SU-DHL-6 (cell line): ENCODE data around the gene CRYBG1.

ENCODE experiments used
- H2AFZ ChIP-seq: fragments of 200-600 bp; sonication (generic); 2 replicates; pipeline ENCODE4 v1.6.1; 2014; ENCODE audit warnings: low read depth, mild to moderate bottlenecking, moderate library complexity, mixed read lengths, antibody characterized with exemption, low read length; ENCODE audit not compliant: severe bottlenecking
- H3F3A ChIP-seq: fragments of 200-600 bp; shearing (Covaris generic); 2 replicates; pipeline ENCODE4 v1.6.0; 2016; ENCODE audit warnings: antibody characterized with exemption, mild to moderate bottlenecking; ENCODE audit not compliant: insufficient read depth
- H3K27ac ChIP-seq: fragments of 200-600 bp; sonication (generic); 2 replicates; pipeline ENCODE4 v1.5.1; 2016; ENCODE audit warnings: low read depth, mild to moderate bottlenecking, low read length, moderate library complexity, mixed read lengths
- H3K27me3 ChIP-seq: fragments of 200-600 bp; sonication (generic), shearing (Covaris generic); 2 replicates; pipeline ENCODE4 v1.6.0; 2014; ENCODE audit warnings: mild to moderate bottlenecking, low read length
- H3K36me3 ChIP-seq: fragments of 200-600 bp; sonication (generic); 2 replicates; pipeline ENCODE4 v1.6.1; 2014; ENCODE audit warnings: mild to moderate bottlenecking, low read length, mixed read lengths
- H3K4me2 ChIP-seq: fragments of 300-600, 200-600 bp; shearing (Covaris generic), sonication (generic); 2 replicates; pipeline ENCODE4 v1.6.0; 2014; ENCODE audit warnings: low read length, low read depth, mild to moderate bottlenecking; ENCODE audit not compliant: poor library complexity, severe bottlenecking
- H3K4me3 ChIP-seq: fragments of 200-600 bp; sonication (generic); 2 replicates; pipeline ENCODE4 v1.5.1; 2014; ENCODE audit warnings: antibody characterized with exemption, low read length, mild to moderate bottlenecking, mixed read lengths; ENCODE audit not compliant: insufficient read depth, poor library complexity, severe bottlenecking
- H3K79me2 ChIP-seq: fragments of 200-600 bp; sonication (generic); 2 replicates; pipeline ENCODE4 v1.6.1; 2014; ENCODE audit warnings: mild to moderate bottlenecking, low read length, moderate library complexity; ENCODE audit not compliant: insufficient read depth
- H3K9ac ChIP-seq: fragments of 200-600 bp; sonication (generic); 2 replicates; pipeline ENCODE4 v1.7.0; 2014; ENCODE audit warnings: mild to moderate bottlenecking, low read length
- H3K9me2 ChIP-seq: fragments of 200-600 bp; sonication (generic); replicated peaks from 2 replicates; pipeline ENCODE4 v1.6.1; 2014; ENCODE audit warnings: low read length; ENCODE audit not compliant: insufficient read depth
- H3K9me3 ChIP-seq: fragments of 200-600 bp; sonication (generic); 2 replicates; pipeline ENCODE4 v1.6.1; 2014; ENCODE audit warnings: low read length, mixed read lengths; ENCODE audit not compliant: insufficient read depth
- H4K20me1 ChIP-seq: fragments of 200-600 bp; sonication (generic); 2 replicates; pipeline ENCODE4 v1.6.1; 2014; ENCODE audit warnings: low read depth, mild to moderate bottlenecking, antibody characterized with exemption, low read length, moderate library complexity, mixed read lengths
- EZH2phosphoT487 ChIP-seq: fragments of 200-600 bp; sonication (generic), shearing (Covaris generic); conservative IDR thresholded peaks from 2 replicates; pipeline ENCODE4 v1.6.1; 2018; ENCODE audit warnings: mild to moderate bottlenecking, antibody characterized with exemption, low read length, moderate library complexity, mixed read lengths
- TF ChIP-seq, protein P1 (sequence below): fragments of 200-600 bp; sonication (generic); IDR thresholded peaks from one replicate; pipeline ENCODE4 v1.5.1; 2017; ENCODE audit warnings: antibody characterized with exemption, mild to moderate bottlenecking, low read length, moderate library complexity; ENCODE audit not compliant: insufficient read depth, poor library complexity, severe bottlenecking

Gene CRYBG1

DNA sequence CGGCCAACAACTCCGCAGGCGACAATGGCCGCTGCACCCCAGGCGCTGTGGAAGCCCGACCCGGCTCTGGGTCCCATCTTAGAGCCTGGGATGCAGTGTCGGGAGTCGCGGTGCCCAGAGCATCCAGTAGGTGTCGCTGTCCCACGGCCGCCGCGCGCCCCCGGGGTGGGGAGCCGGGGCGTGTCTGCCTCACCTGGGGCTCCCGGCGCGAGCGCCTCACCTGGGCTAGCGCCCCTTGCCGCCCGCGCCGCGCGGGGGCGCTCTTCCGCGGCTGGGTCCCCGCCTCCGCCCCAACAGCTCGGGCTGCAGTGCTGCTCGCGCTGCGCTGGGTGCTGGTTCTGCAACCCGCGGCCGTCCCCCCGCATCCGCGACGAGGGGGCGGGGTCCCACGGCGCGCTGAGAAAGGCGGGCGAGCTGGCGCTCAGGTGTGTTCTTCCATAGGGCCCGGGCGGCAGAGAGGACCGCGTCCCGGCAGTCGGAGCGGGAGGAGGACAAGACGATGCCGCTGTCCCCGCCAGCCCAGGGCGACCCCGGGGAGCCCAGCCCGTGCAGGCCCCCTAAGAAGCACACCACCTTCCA is at the start of gene CRYBG1:
Gene CRYBG1, plus strand, starts transcription at position 308 of the 579 bp plus-strand sequence. Its CDS starts 192 bp downstream, at position 500.
- H3K79me2 ChIP-seq = no peaks in the 10 kb centered on the region
- no peaks in the 10 kb centered on the region for H3F3A ChIP-seq
- no peaks in the 10 kb centered on the region for H3K9me2 ChIP-seq
- H3K4me2 ChIP-seq = no peak within 1 kb of the TSS
- H3K27me3 ChIP-seq = no peaks in the 10 kb centered on the region
- H3K4me3 ChIP-seq = no peak within 1 kb of the TSS
- H4K20me1 ChIP-seq = no peaks in the 10 kb centered on the region
- H3K27ac ChIP-seq = no peak within 1 kb of the TSS
- no peaks in the 10 kb centered on the region for H3K36me3 ChIP-seq
- no peak within 1 kb of the TSS for H2AFZ ChIP-seq
- H3K9me3 ChIP-seq = no peaks in the 10 kb centered on the region
- H3K9ac ChIP-seq = no peak within 1 kb of the TSS
- TF ChIP-seq, protein P1, sequence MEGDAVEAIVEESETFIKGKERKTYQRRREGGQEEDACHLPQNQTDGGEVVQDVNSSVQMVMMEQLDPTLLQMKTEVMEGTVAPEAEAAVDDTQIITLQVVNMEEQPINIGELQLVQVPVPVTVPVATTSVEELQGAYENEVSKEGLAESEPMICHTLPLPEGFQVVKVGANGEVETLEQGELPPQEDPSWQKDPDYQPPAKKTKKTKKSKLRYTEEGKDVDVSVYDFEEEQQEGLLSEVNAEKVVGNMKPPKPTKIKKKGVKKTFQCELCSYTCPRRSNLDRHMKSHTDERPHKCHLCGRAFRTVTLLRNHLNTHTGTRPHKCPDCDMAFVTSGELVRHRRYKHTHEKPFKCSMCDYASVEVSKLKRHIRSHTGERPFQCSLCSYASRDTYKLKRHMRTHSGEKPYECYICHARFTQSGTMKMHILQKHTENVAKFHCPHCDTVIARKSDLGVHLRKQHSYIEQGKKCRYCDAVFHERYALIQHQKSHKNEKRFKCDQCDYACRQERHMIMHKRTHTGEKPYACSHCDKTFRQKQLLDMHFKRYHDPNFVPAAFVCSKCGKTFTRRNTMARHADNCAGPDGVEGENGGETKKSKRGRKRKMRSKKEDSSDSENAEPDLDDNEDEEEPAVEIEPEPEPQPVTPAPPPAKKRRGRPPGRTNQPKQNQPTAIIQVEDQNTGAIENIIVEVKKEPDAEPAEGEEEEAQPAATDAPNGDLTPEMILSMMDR = peak; percentile 71
- no peak for TF ChIP-seq EZH2phosphoT487

- Histone ChIP-seq H3K9me3 (no peaks in the 10 kb centered on the region), H3K27ac (no peak overlapping the region), H3K4me3 (no peak overlapping the region), H4K20me1 (peaks cover 8% of the 10 kb centered on the region; the same call in 1 of the 2 replicates), H2AFZ (no peak overlapping the region), H3K4me2 (no peak overlapping the region), H3K36me3 (peaks cover 12% of the 10 kb centered on the region; the same call in 1 of the 2 replicates), H3F3A (0 out of 2 replicates have a peak, but pooled peaks cover 3% of the 10 kb centered on the region), H3K79me2 (peaks cover 73% of the 10 kb centered on the region), H3K9me2 (no peaks in the 10 kb centered on the region), H3K9ac (no peak overlapping the region), H3K27me3 (no peaks in the 10 kb centered on the region)
- TF ChIP-seq EZH2phosphoT487 = no peak
- TF ChIP-seq, protein P1 = no peak
These were observed 44.6 kb upstream of the CRYBG1 start for GRCh38 chr6:106315765-106316374.

GRCh38 chr6:106316375-106316766 is 44.1 kb upstream of the CRYBG1 start:
- Histone ChIP-seq H4K20me1 (peaks cover 8% of the 10 kb centered on the region; the same call in 1 of the 2 replicates), H3K9me2 (no peaks in the 10 kb centered on the region), H3K27ac (no peak overlapping the region), H3K9ac (no peak overlapping the region), H3K9me3 (no peaks in the 10 kb centered on the region), H3K79me2 (peaks cover 77% of the 10 kb centered on the region), H2AFZ (no peak overlapping the region), H3K4me2 (no peak overlapping the region), H3K4me3 (no peak overlapping the region), H3K27me3 (no peaks in the 10 kb centered on the region), H3K36me3 (peaks cover 12% of the 10 kb centered on the region; the same call in 1 of the 2 replicates), H3F3A (0 out of 2 replicates have a peak, but pooled peaks cover 3% of the 10 kb centered on the region)
- no peak for TF ChIP-seq EZH2phosphoT487
- TF ChIP-seq, protein P1 = no peak
